DND-41 (cell line): ENCODE measurements around the gene PRDM15.

ENCODE experiments used
- ATAC-seq: fragments of 200-7000 bp; cut with Tn5 transposase; 3 replicates; pipeline ENCODE4 v1.9.1; 2021; ENCODE audit warnings: low read depth; ENCODE audit not compliant: insufficient read depth
- DNase-seq: peaks from one replicate; pipeline ENCODE4 v3.0.0-alpha.2; 2020
- H2AFZ ChIP-seq: 2 replicates; pipeline ENCODE4 v1.6.0; 2012; ENCODE audit warnings: low read depth, low read length
- H3K27ac ChIP-seq: 2 replicates; pipeline ENCODE4 v1.5.1; 2012; ENCODE audit warnings: low read length, inconsistent platforms
- H3K27me3 ChIP-seq: fragments of 200-600 bp; sonication (generic); 2 replicates; pipeline ENCODE4 v1.6.0; 2012; ENCODE audit warnings: low read length, mild to moderate bottlenecking, inconsistent platforms; ENCODE audit not compliant: insufficient read depth, poor library complexity
- H3K36me3 ChIP-seq: 2 replicates; pipeline ENCODE4 v1.5.1; 2012; ENCODE audit warnings: low read length, inconsistent platforms; ENCODE audit not compliant: insufficient read depth
- H3K4me1 ChIP-seq: 2 replicates; pipeline ENCODE4 v1.5.1; 2012; ENCODE audit warnings: mild to moderate bottlenecking, low read length; ENCODE audit not compliant: insufficient read depth
- H3K4me2 ChIP-seq: 2 replicates; pipeline ENCODE4 v1.6.0; 2012; ENCODE audit warnings: mild to moderate bottlenecking, moderate library complexity, low read length, inconsistent platforms; ENCODE audit not compliant: insufficient read depth
- H3K4me3 ChIP-seq, 2 experiments: fragments of 200-600 bp in 1 of 2; shearing (Covaris generic) in 1 of 2; 2 replicates each; pipeline ENCODE4 v1.5.1; 2012 to 2016; ENCODE audit warnings: inconsistent platforms in 2 of 2, low read length in 2 of 2, mild to moderate bottlenecking in 2 of 2, low read depth in 1 of 2, moderate library complexity in 1 of 2
- H3K79me2 ChIP-seq: 2 replicates; pipeline ENCODE4 v1.6.0; 2012; ENCODE audit warnings: low read length, inconsistent platforms; ENCODE audit not compliant: insufficient read depth
- H3K9ac ChIP-seq: 2 replicates; pipeline ENCODE4 v1.6.0; 2012; ENCODE audit warnings: low read depth, mild to moderate bottlenecking, inconsistent platforms, low read length, moderate library complexity
- H3K9me3 ChIP-seq: 2 replicates; pipeline ENCODE4 v1.5.1; 2012; ENCODE audit warnings: low read length, moderate library complexity, mild to moderate bottlenecking, inconsistent platforms; ENCODE audit not compliant: insufficient read depth, severe bottlenecking
- H4K20me1 ChIP-seq: 2 replicates; pipeline ENCODE4 v1.6.0; 2012; ENCODE audit warnings: low read length; ENCODE audit not compliant: insufficient read depth
- CTCF ChIP-seq: IDR thresholded peaks from 2 replicates; pipeline ENCODE4 v1.5.1; 2012; ENCODE audit warnings: borderline replicate concordance, low read length, moderate library complexity, mild to moderate bottlenecking; ENCODE audit not compliant: poor library complexity, severe bottlenecking; ENCODE audit errors: extremely low read depth
- EZH2 ChIP-seq: IDR thresholded peaks from 3 replicates; pipeline ENCODE4 v1.6.1; 2012; ENCODE audit warnings: borderline replicate concordance, low read depth, mild to moderate bottlenecking, moderate library complexity, low read length, inconsistent platforms; ENCODE audit not compliant: severe bottlenecking

PRDM15 gene

DNA sequence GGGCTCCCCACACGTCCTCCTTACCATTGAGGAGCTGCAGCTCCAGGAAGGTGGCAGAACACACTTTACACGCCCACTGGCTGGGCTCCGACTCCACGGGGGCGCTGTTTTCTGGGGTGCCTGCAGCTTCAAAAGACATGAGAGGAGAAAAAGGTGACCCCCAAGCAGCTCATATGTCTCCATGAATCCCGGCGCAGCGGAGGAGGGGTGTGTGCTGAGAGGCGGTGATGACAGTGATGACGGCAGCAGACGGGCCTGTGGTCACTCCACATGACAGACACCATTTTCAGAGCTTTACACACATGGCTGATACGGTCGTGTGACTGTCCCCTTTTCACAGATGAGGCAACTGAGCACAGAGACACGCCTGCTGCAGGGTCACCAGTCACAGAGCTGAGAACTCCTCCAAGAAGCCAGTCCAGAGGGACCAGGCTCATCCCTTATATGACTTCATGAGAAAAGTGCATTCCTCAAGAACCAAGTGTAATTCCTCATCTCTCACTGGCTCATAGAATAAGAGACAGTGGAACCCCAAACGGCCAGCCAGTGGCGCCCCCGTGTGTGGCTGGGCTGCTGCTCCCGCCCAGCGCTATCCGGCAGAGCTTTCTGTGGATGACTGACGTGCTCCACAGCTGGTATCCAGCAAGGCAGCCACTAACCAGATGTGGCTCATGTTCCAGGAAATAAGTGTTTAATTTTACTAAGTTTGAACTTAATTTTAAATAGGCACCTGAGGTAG lies 31.9 kb downstream of the PRDM15 start:
- TF ChIP-seq CTCF = peak; percentile 33
- no peak for TF ChIP-seq EZH2
- Histone ChIP-seq H3K36me3 (peaks cover 69% of the 10 kb centered on the region), H2AFZ (no peak overlapping the region), H3K27me3 (no peaks in the 10 kb centered on the region), H3K4me3 (no peak overlapping the region), H3K9ac (no peak overlapping the region), H3K4me1 (no peaks in the 10 kb centered on the region), H3K4me2 (no peak overlapping the region), H3K79me2 (no peaks in the 10 kb centered on the region), H3K27ac (no peak overlapping the region; the same call in 1 of the 2 replicates), H4K20me1 (peaks cover 10% of the 10 kb centered on the region; the same call in 1 of the 2 replicates), H3K9me3 (no peaks in the 10 kb centered on the region)
- no peak for ATAC-seq
- DNase-seq = no peak

GRCh38 chr21:41846536-41846935 lies 32.6 kb downstream of the PRDM15 start:
- H2AFZ ChIP-seq = no peak overlapping the region
- H3K79me2 ChIP-seq = no peaks in the 10 kb centered on the region
- H3K9me3 ChIP-seq = no peaks in the 10 kb centered on the region
- DNase-seq = no peak
- peaks cover 7% of the 10 kb centered on the region; the same call in 1 of the 2 replicates for H4K20me1 ChIP-seq
- H3K9ac ChIP-seq = no peak overlapping the region
- H3K4me2 ChIP-seq = no peak overlapping the region
- H3K27me3 ChIP-seq = no peaks in the 10 kb centered on the region
- no peak overlapping the region for H3K4me3 ChIP-seq
- peaks cover 65% of the 10 kb centered on the region for H3K36me3 ChIP-seq
- TF ChIP-seq EZH2 (no peak), CTCF (no peak)
- H3K4me1 ChIP-seq = no peaks in the 10 kb centered on the region
- ATAC-seq = no peak
- H3K27ac ChIP-seq = no peak overlapping the region

GRCh38 chr21:41846033-41846317 lies 33.2 kb downstream of the PRDM15 start:
- Histone ChIP-seq H3K4me1 (no peaks in the 10 kb centered on the region), H3K36me3 (peaks cover 63% of the 10 kb centered on the region), H3K27me3 (no peaks in the 10 kb centered on the region), H4K20me1 (peaks cover 7% of the 10 kb centered on the region; the same call in 1 of the 2 replicates), H3K79me2 (no peaks in the 10 kb centered on the region), H3K4me3 (no peak overlapping the region), H3K9ac (no peak overlapping the region), H2AFZ (no peak overlapping the region), H3K9me3 (no peaks in the 10 kb centered on the region), H3K27ac (no peak overlapping the region), H3K4me2 (no peak overlapping the region)
- TF ChIP-seq CTCF = no peak
- TF ChIP-seq EZH2 = no peak
- ATAC-seq (no peak), DNase-seq (no peak)
